T-helper 2 cell treated with Interferon-gamma antibody and Interleukin-4, amounts not matched to agents 5 μg/mL and 100 μg/mL, for 36 hours (primary cell): ENCODE data around the gene PCNT.
A peak's percentile ranks its signal among the peaks of the same experiment; 100 is the strongest.
"Not testable (repeated sequence)": the region's sequence is repeated elsewhere in the genome, so short reads cannot be mapped to it uniquely, and the experiment has no call there.

Source experiments
- DNase-seq: peaks from one replicate; pipeline ENCODE4 v3.0.0; 2021; ENCODE audit warnings: low spot score
- H3K27ac Mint-ChIP-seq: one replicate; pipeline ENCODE4 v1.8.0; 2021; ENCODE audit warnings: mild to moderate bottlenecking, mixed read lengths
- H3K27me3 Mint-ChIP-seq: one replicate; pipeline ENCODE4 v1.8.0; 2021; ENCODE audit warnings: low read depth, mixed read lengths
- H3K36me3 Mint-ChIP-seq: one replicate; pipeline ENCODE4 v1.8.0; 2021; ENCODE audit warnings: low read depth, mixed read lengths
- H3K4me1 Mint-ChIP-seq: one replicate; pipeline ENCODE4 v1.8.0; 2021; ENCODE audit warnings: low read depth, mixed read lengths
- H3K4me3 Mint-ChIP-seq: one replicate; pipeline ENCODE4 v1.8.0; 2022; ENCODE audit warnings: mild to moderate bottlenecking, moderate library complexity, mixed read lengths
- H3K9me3 Mint-ChIP-seq: one replicate; pipeline ENCODE4 v1.8.0; 2021; ENCODE audit warnings: mixed read lengths

The PCNT gene

DNA sequence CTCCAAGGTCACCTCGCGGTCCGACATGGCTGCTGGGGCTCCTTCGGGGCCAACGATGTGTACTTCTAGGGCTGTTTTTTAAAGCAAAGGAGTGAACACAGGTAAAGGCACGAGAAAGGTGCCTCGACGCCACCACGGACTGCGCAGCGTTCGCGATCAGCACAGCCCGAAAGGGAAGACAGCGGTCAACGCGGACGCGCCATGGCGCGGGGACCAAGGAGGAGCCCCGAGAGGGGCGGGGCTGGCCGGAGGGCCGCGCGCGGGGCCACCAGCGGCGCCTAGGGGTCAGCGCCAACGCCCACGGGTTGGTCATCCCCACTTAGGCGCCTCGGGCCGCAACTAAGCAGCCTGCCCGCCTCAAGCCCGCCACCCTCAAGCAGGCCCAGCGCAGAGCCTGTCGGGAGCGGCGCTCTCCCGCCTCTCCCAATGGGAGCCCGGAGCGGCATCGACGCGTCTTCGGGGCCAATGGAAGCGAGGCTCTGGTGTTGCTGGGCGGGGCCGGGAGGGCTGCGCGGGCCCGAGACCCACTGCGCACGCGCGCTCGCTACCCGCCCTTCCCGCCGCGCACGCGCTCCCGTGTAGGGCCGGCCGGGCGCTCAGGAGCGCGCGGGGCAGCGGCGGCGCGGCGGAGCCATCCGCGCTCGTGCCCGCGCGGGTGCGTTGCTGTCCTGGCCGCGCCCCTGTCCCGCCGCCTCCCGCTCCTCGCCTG is 134.5 kb downstream of the PCNT start, which contains the start of gene DIP2A:
DIP2A (plus strand) TSS at position 577 of the 709 bp plus-strand sequence. CDS start 241 bp downstream, outside the sequence.
- Mint-ChIP-seq H3K4me3 (peak within 1 kb of the TSS; percentile 91), H3K27ac (peak within 1 kb of the TSS; percentile 93), H3K27me3 (no peaks in the 10 kb centered on the region), H3K4me1 (peaks cover 27% of the 10 kb centered on the region), H3K36me3 (peaks cover 18% of the 10 kb centered on the region), H3K9me3 (no peaks in the 10 kb centered on the region)
- DNase-seq, result peak; percentile 96

DNA sequence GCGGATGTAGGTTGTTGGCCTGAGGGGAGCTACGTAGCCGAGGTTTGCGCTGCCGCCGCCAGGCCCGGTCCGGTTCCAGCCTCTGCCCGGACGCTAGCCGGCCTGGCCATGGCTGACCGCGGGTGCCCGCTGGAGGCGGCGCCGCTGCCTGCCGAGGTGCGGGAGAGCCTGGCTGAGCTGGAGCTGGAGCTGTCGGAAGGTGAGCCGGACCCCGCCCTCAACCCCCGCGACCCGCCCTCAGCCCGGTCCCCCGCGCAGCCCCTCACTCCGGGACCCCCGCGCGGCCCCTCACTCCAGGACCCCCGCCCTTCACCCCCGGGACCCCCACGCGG is 135.0 kb downstream of the PCNT start:
- Mint-ChIP-seq H3K27me3 (no peaks in the 10 kb centered on the region), H3K9me3 (no peaks in the 10 kb centered on the region), H3K36me3 (peaks cover 18% of the 10 kb centered on the region), H3K4me1 (peaks cover 27% of the 10 kb centered on the region), H3K4me3 (peak overlapping the region; percentile 68), H3K27ac (no peak overlapping the region)
- DNase-seq, result no peak

DNA sequence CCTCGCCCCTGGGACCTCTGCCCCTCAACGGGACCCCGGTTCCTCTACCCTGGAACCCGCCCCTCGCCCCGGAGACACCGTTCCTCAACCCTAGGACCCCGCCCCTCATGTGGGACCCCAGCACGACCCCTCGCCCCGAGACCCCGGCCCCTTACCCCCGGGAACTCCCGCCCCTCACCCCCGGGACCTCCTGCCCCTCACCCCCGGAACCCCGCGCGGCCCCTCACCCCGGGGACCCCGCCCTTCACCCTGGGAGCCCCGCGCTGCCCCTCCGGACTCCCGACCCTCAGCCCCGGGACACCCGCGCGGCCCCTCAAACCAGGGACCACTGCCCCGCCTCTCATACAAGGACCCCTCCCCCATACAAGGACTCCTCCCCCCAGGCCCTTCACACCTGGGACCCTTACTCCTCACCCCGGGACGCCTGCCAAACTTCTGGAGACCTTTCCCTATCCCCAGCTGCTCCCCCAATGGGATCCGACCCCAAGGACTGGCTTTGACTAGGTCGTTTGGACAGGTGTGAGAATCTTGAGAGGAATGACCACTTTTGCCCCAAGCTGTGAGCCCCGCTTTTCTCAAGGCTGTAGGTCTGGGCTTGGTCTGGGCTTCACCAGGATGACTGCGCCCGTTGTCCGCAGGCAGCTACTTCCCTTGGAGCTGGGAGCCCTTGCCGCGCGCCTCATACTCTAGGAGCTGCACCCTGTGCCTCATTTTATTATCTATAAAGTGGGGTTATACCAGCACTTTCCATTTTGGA is 135.6 kb downstream of the PCNT start:
- peak overlapping the region; percentile 90 for H3K4me3 Mint-ChIP-seq
- peaks cover 27% of the 10 kb centered on the region for H3K4me1 Mint-ChIP-seq
- DNase-seq, result peak; percentile 4
- no peaks in the 10 kb centered on the region for H3K9me3 Mint-ChIP-seq
- peaks cover 16% of the 10 kb centered on the region for H3K36me3 Mint-ChIP-seq
- H3K27ac Mint-ChIP-seq, result peak overlapping the region; percentile 92
- no peaks in the 10 kb centered on the region for H3K27me3 Mint-ChIP-seq

DNA sequence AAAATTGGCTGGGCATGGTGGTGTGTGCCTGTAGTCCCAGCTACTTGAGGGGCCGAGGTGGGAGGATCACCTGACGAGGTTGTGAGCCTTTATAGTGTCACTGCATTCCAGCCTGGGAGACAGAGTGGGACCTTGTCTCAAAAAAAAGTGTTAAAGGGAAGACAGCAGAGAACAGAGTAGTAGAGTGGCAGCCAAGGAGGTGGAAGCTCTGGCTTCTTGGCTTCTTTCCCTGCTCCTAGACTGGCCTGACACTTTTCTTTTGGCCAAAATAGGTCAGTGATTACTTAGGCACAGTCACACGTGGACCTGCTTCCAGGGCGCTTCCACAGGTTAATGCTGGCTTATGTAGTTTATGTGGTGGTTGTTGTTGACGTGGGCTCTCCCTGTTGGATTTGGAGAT is 138.0 kb downstream of the PCNT start:
- Mint-ChIP-seq H3K4me1 (peaks cover 19% of the 10 kb centered on the region), H3K4me3 (no peak overlapping the region), H3K27ac (no peak overlapping the region), H3K36me3 (peaks cover 12% of the 10 kb centered on the region), H3K27me3 (no peaks in the 10 kb centered on the region), H3K9me3 (no peaks in the 10 kb centered on the region)
- DNase-seq, result no peak

DNA sequence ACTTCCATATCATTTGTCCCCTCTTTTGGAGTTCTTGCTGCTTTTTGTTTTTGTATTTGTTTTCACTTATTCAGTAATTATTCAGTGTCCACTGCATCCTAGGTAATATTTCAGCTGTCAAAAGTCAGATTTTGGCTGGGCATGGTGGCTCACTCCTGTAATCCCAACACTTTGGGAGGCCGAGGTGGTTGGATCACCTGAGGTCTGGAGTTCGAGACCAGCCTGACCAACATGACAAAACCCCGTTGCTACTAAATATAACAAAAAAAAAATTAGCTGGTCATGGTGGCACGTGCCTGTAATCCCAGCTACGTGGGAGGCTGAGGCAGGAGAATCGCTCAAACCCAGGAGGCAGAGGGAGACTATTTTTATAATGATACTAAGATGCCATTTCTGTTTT is 141.2 kb downstream of the PCNT start:
- not testable (repeated sequence) for H3K27ac Mint-ChIP-seq, DNase-seq, H3K9me3 Mint-ChIP-seq, H3K27me3 Mint-ChIP-seq, H3K4me3 Mint-ChIP-seq
- H3K4me1 Mint-ChIP-seq, result peaks cover 11% of the 10 kb centered on the region
- H3K36me3 Mint-ChIP-seq, result peaks cover 14% of the 10 kb centered on the region

DNA sequence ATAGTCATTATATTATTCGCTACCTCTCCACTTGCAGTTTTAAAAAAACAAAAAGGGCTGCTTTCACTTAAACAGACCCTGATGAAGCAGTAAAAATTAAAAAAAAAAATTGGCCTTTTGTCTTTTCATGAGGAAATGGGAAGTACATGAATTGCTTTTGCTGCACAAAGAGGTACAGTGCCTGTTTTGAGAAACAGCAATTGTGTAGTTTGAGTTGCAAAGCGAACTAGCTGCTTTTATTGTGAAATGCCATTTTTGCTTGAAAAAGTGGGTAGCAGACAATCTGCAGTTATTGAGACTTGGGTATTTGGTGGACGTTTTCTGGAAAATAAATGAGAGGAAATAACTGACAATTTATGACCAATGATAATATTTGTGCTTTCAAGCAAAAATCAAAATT is 141.7 kb downstream of the PCNT start:
- no peak overlapping the region for H3K4me3 Mint-ChIP-seq
- H3K27ac Mint-ChIP-seq, result no peak overlapping the region
- H3K4me1 Mint-ChIP-seq, result peaks cover 8% of the 10 kb centered on the region
- DNase-seq, result no peak
- peaks cover 14% of the 10 kb centered on the region for H3K36me3 Mint-ChIP-seq
- H3K9me3 Mint-ChIP-seq, result no peaks in the 10 kb centered on the region
- no peaks in the 10 kb centered on the region for H3K27me3 Mint-ChIP-seq

DNA sequence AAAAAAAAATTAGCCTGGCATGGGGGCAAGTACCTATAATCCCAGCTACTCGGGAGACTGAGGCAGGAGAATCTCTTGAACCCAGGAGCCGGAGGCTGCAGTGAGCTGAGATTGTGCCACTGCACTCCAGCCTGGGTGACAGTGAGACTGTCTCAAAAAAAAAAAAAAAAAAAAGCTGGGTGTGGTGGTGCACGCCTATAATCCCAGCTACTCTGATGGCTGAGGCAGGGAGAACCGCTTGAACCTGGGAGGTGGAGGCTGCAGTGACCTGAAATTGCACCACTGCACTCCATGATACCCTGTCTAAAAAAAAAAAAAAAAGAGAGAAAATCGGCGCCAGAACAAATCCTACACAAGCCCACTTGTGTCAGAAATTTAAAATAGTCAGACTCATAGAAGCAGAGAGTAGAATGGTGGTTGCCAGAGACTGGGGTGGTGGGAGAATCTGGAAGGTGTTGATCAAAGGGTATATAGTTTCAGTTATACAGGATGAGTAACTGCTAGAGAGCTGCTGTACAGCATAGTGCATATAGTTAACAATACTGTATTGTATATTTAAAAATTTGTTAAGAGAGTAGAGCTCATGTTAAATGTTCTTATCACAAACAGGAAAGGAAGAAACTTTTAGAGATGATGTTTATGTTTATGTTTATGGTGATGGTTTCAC is 144.3 kb downstream of the PCNT start:
- no peak overlapping the region for H3K4me3 Mint-ChIP-seq
- peaks cover 16% of the 10 kb centered on the region for H3K36me3 Mint-ChIP-seq
- no peak for DNase-seq
- no peaks in the 10 kb centered on the region for H3K27me3 Mint-ChIP-seq
- no peak overlapping the region for H3K27ac Mint-ChIP-seq
- H3K4me1 Mint-ChIP-seq, result peaks cover 14% of the 10 kb centered on the region
- no peaks in the 10 kb centered on the region for H3K9me3 Mint-ChIP-seq

DNA sequence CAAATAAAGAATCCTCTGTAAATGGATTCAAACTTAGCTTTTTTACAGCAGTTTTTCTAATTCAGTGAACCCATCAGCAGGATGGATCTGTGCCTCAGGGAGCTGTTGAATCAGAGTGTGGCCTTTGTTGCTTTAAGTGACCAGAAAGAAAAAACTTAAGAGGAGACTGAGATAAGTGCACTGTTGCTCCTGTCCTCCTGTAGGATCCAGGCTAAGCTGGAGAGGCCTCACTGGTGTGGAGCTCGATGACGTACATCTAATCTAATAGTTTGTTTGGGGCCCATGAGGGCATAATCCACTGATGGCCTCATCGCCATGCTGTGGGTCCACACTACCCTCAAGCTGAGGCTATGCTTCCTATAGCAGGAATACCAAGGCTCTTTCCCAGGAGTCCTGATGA is 145.3 kb downstream of the PCNT start:
- Mint-ChIP-seq H3K36me3 (peaks cover 15% of the 10 kb centered on the region), H3K4me3 (no peak overlapping the region), H3K27me3 (no peaks in the 10 kb centered on the region), H3K27ac (no peak overlapping the region), H3K4me1 (peaks cover 14% of the 10 kb centered on the region), H3K9me3 (no peaks in the 10 kb centered on the region)
- DNase-seq, result no peak

DNA sequence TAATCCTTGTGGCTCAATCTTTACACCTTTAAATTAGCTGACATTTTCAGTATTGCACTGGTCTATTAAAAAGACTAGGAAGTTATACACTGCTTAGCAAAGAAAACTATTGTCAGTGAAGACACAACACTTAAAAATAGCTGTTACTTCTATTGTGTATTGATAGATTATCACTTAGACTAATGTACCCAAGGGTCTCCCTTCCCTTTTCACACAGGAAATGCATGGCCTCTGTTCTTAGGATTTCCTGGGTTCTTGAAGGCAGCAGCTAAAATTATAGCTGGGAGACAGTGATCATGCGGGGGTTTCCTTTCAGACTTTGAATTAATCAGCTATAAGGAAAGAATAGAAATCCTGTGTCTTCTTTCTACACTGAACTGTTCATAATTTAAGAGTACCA is 147.6 kb downstream of the PCNT start:
- Mint-ChIP-seq H3K9me3 (no peaks in the 10 kb centered on the region), H3K27ac (no peak overlapping the region), H3K36me3 (peaks cover 13% of the 10 kb centered on the region), H3K27me3 (no peaks in the 10 kb centered on the region), H3K4me3 (no peak overlapping the region), H3K4me1 (peaks cover 13% of the 10 kb centered on the region)
- DNase-seq, result no peak

DNA sequence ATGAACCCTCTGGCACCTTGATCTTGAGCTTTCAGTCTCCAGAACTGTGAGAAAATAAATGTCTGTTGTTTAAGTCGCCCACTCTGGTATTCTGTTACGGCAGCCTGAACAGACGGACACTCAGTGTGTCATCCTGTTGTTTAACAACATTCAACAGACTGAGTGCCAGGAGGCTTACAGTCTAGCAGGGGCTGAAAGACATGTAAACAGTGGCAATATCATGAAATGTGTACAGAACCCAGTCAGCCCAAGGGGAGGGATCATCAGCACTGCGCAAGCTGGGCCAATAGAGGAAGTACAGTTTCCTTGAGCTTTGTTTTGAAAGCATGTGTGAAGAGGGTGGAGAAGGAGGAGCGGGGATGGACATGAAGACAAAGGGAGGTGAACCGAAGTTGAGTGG is 148.3 kb downstream of the PCNT start:
- H3K36me3 Mint-ChIP-seq, result peaks cover 16% of the 10 kb centered on the region
- H3K27ac Mint-ChIP-seq, result peak overlapping the region; percentile 15
- H3K4me1 Mint-ChIP-seq, result peaks cover 15% of the 10 kb centered on the region
- DNase-seq, result no peak
- no peaks in the 10 kb centered on the region for H3K9me3 Mint-ChIP-seq
- H3K27me3 Mint-ChIP-seq, result no peaks in the 10 kb centered on the region
- H3K4me3 Mint-ChIP-seq, result no peak overlapping the region

DNA sequence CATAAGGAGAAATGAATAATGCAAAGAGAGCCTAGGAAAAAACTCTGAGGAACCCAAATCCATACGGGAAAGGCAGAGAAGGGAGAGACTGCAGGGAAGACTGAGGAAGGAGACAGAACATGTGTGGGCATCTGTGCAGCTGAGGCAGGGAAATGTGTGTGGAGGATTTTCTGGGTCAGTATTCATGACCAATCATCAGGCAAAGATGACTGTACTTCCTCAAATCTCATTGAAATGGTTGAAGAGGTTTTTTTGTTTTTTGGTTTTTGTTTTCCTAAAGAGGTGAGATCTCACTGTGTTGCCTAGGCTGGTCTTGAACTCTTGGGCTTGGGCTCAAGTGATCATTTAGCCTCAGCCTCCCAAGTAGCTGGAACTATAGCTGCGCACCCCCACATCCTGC is 150.4 kb downstream of the PCNT start:
- no peak for DNase-seq
- peaks cover 16% of the 10 kb centered on the region for H3K36me3 Mint-ChIP-seq
- no peaks in the 10 kb centered on the region for H3K27me3 Mint-ChIP-seq
- no peak overlapping the region for H3K4me3 Mint-ChIP-seq
- no peak overlapping the region for H3K27ac Mint-ChIP-seq
- H3K4me1 Mint-ChIP-seq, result peaks cover 12% of the 10 kb centered on the region
- no peaks in the 10 kb centered on the region for H3K9me3 Mint-ChIP-seq

DNA sequence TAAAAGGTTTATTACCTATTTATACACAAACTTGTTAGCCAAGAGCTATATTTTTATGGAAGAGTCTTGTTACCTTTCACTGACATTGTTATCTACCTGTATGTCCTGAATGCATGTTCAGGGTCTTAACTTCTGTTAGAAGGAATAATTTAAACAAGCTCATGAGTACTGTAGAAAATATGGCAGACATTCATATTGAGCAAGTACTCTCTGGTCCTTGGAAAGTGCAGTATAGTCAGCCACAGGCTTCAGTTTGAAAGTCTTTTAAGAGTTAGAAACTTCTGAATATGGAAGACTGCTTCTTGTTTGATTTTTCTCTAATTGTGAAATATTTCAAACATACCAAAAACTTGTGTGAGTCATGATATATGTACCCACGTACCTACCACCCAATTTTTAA is 151.3 kb downstream of the PCNT start:
- Mint-ChIP-seq H3K4me1 (peaks cover 12% of the 10 kb centered on the region), H3K36me3 (peaks cover 15% of the 10 kb centered on the region), H3K27ac (no peak overlapping the region), H3K27me3 (no peaks in the 10 kb centered on the region), H3K4me3 (no peak overlapping the region), H3K9me3 (no peaks in the 10 kb centered on the region)
- no peak for DNase-seq

DNA sequence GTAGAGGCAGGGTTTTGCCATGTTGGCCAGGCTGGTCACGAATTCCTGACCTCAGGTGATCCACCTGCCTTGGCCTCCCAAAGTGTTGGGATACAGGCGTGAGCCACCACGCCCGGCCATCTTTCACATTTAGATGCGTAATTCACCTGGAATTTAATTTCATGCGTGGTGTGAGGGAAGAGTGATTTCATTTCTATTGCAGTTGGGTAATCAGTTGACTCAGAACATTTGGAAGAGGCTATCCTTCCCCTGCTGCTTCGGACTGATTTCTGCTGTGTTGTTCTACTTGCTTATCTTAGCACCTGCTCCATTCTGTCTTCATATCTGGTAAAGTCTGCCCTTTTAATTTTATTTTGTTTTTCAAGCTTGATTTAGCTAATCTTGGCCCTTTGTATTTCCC is 153.8 kb downstream of the PCNT start:
- peaks cover 16% of the 10 kb centered on the region for H3K36me3 Mint-ChIP-seq
- no peaks in the 10 kb centered on the region for H3K27me3 Mint-ChIP-seq
- H3K9me3 Mint-ChIP-seq, result no peaks in the 10 kb centered on the region
- peaks cover 3% of the 10 kb centered on the region for H3K4me1 Mint-ChIP-seq
- no peak overlapping the region for H3K4me3 Mint-ChIP-seq
- no peak for DNase-seq
- no peak overlapping the region for H3K27ac Mint-ChIP-seq

DNA sequence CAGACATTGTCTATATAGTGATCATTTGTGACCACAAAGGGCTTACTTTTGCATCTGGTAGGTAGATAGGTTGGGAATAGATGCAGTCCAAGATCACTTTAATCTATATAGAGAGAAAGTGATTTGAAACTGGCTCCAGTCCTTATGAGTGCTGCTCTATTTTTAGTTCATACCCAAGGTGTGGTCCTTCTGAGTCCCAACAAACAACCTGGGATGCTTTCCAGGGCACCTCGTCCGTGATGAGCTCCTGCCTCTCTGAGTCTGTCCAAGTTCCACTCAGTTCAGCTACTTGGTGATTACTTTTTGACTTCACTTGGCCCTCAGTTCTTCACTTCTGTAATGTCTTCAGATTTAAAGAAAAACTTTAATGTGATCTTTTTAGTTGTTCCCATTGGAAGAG is 155.0 kb downstream of the PCNT start:
- H3K27me3 Mint-ChIP-seq, result no peaks in the 10 kb centered on the region
- H3K4me1 Mint-ChIP-seq, result peaks cover 12% of the 10 kb centered on the region
- H3K4me3 Mint-ChIP-seq, result no peak overlapping the region
- H3K36me3 Mint-ChIP-seq, result peaks cover 16% of the 10 kb centered on the region
- DNase-seq, result no peak
- H3K27ac Mint-ChIP-seq, result no peak overlapping the region
- H3K9me3 Mint-ChIP-seq, result no peaks in the 10 kb centered on the region
